Measurements from ENCODE around the gene TMEM229A. TPM values are rescaled to one million over a fixed set of nuclear protein-coding genes. Genes with fewer than 3 reads are reported as not detected.
"Not testable (repeated sequence)": the region's sequence is repeated elsewhere in the genome, so short reads cannot be mapped to it uniquely, and the experiment has no call there.

The TMEM229A gene
- total RNA-seq, 1 donor from 2014 or later = not detected

DNA sequence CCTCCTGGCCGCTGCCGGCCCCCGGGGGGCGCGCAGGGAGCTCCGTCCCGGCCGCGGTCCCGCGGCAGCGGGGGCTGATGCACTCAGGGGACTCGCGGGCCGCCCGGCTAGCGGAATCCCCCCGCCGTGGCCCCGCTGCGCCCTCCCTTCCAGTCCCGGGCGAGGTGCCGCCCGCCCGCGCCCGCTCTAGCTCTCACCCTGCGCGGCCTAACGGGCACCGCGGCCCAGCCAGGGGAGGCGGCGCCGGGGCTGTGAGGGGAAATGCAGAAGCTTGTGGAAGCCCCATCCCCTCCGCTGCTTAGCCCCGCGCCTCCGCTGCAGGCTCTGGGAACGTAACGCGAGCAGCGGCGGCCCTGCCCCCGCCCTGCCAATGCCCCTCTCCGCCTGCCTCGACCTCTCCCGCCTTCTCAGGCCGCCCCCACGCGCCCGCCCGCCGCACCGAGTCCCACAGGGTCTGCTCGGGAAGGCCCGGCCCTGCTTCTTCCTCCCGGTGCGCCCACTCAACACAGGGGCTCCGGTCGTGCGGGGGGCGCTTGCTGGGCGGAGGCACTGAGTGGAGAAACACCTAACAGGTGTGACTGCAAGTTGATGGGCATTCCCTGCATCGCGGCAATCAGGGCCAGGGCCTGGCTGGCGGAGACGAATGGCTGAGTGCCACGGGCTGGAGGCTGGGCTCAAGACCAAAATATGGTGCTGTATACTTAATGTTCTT is 384 bp upstream of the TMEM229A start:
- DNase-seq (ENCODE audit: low read depth in 2 of 2) = peak in 1 of 2 donors; percentile 7

DNA sequence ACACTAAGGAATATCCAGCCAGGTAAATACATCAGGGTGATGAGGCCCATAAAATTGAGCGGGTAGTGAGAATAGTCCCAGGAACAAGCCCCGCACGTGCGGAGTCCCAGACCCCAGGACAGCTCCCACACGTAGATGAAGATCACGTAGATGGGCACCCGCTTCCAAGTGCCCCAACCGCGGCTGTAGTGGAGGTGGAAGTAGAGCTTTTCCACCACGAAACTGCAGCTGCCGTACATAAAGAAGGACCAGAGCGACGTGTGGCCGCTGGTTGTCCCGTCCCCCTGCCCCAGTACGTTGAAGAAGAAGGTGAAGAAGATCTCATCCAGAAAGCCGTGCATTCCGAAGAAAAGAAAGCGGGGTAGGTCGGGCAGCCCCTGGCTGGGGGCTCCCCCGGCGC is 948 bp downstream of the TMEM229A start:
- peak in 1 of 2 donors; percentile 1 for DNase-seq (ENCODE audit: low read depth in 2 of 2)

DNA sequence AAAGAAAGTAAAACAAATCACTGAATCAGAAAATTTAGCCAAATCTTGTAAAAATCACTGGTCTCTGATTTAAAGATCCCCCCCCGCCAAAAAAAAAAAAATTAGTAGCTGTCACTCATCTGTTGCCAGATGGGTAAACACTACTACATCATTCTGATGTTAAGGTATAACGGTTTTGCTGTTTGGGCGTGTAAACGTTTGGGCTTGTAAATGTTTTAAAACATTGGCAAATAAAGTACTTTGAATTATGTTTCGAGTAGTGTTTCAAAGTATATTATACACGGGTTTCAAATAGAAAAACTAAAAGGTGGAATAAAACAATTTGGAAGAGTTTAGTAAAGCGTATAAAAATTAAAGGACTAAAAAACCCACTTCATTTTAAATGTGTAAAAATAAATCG is 1.5 kb downstream of the TMEM229A start:
- no peak for DNase-seq (ENCODE audit: low read depth in 2 of 2)

DNA sequence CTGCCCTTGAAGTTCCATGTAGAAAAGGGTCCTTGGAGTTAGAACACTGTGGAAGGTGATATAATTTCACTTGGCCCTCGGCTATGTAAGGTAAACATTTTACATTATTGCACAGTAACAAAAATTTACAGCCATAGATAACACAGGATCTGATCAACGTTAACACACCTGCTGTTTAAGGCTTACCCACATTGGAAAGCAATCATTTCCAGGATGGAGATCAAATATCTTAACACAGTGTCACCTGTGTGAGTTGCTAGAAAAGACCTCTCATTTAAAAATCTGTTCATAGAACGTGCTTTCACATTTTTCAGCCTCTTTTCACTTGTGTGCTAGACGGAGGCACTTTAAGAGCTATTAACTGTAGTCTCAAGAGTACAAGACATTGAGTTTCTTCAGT is 1.9 kb downstream of the TMEM229A start:
- no peak for DNase-seq (ENCODE audit: low read depth in 2 of 2)

DNA sequence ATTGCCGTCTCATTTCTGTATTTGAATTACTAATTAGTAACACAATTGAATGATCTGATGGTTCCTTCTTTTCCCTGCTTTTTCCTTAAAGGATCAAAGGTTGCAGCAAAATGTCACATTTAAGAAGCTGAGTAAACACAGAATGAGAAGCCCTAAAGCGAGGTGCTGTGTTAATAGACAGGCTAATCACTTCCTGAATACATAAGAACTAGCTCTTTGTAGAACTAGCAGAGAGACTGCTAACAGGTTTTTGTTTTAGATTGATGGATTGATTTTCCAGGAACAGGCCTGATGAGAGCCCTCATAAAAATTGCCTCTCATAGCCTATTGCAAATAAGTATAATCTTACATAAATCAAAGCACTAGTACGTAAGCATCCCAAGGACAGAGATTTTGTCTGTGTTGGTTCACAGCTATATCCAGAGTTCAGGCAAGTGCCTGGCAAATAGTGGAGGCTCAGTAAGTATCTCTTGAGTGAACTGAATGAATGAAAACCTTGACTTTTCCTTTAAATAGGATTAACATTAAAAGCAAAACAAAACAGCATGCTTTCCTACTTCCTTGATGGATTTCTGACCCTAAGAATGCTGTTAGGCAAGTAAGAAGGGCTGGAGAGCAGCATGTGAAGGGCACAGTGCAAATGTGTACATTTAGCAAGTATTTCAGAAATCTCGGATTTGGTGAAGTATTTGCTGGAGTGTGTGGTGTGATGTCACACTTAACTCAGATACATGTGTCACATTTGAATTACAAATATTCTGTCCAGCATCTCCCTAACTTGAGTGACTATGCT is 3.3 kb downstream of the TMEM229A start:
- no peak for DNase-seq (ENCODE audit: low read depth in 2 of 2)

DNA sequence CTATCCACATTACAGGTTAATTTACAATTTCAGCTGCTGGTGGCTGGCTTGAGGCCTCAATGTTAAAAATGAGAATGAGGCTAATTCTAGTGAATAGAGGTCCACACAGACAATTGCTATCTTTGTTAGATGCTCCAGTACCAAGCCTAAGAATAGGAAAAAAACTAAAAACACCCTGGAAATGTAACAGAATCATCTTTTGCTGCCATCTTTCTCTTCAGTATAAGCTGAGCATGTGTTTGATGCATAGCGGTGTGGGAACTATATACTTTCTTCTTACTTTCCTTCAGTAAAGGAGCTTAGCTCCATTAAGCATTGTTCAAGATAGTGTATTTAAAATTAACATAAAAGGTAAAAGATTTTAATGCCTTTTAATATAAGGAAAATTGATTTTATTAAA is 5.6 kb downstream of the TMEM229A start:
- no peak for DNase-seq (ENCODE audit: low read depth in 2 of 2)

DNA sequence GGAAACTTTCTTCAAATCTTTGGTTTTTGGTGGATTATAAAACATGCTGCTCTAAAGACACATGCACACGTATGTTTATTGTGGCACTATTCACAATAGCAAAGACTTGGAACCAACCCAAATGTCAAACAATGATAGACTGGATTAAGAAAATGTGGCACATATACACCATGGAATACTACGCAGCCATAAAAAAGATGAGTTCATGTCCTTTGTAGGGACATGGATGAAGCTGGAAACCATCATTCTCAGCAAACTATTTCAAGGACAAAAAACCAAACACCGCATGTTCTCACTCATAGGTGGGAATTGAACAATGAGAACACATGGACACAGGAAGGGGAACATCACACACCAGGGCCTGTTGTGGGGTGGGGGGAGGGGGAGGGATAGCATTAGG is 8.5 kb downstream of the TMEM229A start:
- DNase-seq (ENCODE audit: low read depth in 2 of 2) = not testable (repeated sequence)

DNA sequence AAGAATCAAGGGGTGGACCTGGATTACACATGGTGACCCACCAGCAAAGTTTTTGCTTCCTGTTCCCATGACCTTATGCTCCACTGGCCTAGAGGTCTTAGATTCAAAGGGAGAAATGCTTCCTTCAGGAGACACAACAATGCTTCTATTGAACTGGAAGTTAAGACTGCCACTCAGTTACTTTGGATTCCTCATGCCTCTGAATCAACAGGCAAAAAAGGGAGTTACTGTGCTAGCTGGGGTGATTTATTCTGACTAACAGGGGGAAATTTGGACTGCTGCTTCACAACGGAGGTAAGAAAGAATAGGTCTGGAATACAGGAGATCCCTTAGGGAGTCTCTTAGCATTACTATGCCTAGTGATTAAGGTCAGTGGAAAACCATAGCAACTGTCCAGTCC is 10.3 kb downstream of the TMEM229A start:
- no peak for DNase-seq (ENCODE audit: low read depth in 2 of 2)

DNA sequence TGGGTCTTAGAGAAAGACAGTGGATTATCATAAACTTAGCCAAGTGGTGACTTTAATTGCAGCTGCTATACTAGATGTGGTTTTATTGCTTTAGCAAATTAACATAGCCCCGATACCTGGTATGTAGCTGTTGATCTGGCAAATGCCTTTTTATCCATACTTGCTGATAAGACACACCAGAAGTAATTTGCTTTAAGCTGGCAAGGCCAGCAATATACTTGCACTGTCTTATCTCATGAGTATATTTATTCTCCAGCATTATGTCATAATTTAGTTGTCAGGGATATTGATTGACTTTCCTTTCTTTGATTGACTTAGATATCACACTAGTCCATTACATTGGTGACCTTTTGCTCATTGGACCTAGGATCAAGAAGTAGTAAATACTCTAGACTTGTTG is 12.8 kb downstream of the TMEM229A start:
- DNase-seq (ENCODE audit: low read depth in 2 of 2) = no peak

DNA sequence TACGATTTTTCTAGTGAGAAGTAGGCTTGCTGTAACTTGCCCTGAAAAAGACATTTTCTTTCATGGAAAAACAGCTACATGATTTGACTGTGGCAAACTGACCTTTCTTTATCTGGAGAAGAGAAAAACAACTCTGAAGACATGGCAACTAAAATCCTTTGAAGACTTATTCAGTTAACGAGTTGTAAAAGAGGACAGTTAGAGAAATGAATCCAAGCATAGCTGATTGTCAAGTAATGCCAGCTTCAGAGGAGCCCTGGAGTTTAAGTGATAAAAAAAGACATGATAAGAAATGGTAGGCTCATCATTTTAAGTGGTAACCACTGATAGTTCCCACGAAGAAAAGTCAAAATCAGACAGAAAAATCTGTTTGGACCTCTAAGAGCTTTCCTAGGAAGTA is 19.6 kb downstream of the TMEM229A start:
- DNase-seq (ENCODE audit: low read depth in 2 of 2) = no peak

DNA sequence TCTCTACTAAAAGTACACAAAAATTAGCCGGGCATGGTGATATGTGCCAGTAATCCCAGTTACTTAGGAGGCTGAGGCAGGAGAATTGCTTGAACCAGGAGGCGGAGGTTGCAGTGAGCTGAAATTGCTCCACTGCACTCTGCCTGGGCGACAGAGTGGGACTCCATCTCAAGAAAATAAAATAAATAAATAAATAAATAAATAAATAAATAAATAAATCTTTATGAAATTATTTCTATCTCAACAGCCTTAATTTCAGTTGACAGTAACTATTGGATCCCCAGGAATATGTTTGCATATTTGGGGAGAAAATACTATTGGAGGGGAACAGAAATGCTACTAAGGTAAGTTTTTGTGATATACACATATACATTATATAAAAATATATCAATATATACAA is 20.0 kb downstream of the TMEM229A start:
- no peak for DNase-seq (ENCODE audit: low read depth in 2 of 2)

DNA sequence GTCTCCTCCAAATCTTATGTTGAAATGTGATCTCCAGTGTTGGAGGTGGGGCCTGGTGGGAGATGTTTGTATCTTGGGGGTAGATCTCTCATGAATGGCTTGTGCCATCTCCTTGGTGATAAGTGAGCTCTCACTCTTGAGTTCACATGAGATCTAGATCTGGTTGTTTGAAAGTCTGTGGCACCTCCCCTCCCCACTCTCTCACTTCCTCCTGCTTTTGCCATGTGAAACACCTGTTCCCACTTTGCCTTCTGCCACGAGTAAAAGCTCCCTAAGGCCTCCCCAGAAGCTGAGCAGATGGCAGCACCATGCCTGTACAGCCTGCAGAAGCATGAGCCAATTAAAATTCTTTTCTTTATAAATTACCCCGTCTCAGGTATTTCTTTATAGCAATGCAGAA is 23.5 kb downstream of the TMEM229A start:
- no peak for DNase-seq (ENCODE audit: low read depth in 2 of 2)

DNA sequence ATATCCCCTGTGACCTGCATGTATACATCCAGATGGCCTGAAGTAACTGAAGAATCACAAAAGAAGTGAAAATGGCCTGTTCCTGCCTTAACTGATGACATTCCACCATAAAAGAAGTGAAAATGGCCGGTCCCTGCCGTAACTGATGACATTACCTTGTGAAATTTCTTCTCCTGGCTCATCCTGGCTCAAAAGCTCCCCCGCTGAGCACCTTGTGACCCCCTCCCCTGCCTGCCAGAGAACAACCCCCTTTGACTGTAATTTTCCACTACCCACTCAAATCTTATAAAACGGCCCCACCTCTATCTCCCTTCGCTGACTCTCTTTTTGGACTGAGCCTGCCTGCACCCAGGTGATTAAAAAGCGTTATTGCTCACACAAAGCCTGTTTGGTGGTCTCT is 24.6 kb downstream of the TMEM229A start:
- DNase-seq (ENCODE audit: low read depth in 2 of 2) = not testable (repeated sequence)

DNA sequence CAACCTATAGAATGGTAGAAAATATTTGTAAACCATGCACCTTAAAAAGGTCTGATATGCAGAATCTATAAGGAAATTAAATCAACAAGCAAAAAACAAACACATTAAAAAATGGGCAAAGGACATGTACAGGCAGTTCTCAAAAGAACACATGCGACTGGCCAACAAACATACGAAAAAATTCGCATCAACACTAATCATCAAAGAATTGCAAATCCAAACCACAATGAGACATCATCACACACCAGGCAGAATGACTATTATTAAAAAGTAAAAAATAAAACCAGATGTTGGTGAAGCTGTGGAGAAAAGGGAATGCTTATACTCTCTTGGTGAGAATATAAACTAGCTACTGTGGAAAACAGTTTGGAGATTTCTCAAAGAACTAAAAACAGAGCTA is 33.2 kb downstream of the TMEM229A start:
- DNase-seq (ENCODE audit: low read depth in 2 of 2) = no peak

DNA sequence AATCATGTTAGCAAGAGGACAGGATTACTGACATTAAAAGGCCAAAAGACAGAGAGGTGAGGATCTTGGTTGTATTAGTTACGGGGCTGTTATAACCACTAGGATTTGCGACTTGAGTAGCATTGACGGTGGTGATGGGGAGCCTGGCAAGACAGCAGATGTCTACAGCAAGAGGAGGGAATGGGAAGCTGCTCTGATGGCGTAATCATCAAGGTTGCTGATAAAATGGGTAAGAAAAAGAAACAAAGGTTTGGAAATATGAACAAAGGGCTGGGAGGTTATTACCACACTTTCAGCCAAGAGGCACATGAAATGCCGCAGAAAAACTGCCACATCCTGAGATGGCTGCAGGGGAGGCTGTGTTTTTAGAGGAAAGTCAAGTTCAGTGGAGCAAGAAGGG is 33.9 kb downstream of the TMEM229A start:
- no peak for DNase-seq (ENCODE audit: low read depth in 2 of 2)

DNA sequence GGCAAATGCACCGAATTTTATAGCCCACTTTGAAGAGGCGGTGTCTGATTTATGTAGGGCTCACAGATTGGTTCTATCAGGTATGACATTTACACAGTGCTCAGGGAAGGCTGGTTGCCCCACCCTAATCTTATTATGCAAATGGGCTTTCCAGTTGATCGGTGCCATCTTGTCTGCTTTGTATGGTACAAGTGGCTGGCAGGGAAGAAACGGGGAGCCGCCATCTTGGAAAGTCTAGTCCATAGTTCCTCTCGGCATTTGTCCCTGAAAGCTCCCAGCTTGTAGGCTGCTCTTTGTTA is 36.6 kb downstream of the TMEM229A start:
- DNase-seq (ENCODE audit: low read depth in 2 of 2) = no peak

DNA sequence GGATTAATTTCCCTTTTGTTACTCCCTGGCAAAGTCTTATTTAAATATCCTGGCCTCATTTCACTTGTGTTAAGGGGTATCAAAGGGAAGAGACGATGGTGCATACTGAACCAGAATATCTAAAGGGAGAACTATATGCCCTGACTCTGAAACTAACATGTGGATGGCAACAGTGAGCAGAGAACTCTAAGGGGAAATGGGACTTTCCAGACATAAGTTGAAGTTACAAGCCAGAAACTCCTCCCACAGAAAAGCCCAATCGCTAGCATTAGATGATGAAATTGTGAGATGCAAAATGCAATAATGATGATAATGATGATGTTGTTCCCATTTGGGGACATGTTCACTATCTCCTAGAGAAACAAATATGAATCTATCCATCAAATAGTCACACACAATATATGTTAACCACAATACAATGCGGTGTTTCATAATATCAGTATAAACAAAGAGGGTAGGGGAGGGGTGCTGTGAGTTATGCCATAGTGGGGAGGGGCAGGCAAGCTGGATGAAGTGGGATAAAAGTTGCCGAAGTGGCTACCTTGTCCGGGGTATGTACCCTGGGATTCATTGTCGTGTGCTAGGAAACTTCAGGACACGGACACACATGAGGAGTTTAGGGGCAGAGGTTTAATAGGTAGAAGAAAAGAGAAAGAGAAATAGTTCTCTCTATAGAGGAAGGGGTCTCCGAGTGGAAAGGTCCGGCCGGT is 37.1 kb downstream of the TMEM229A start:
- no peak for DNase-seq (ENCODE audit: low read depth in 2 of 2)

DNA sequence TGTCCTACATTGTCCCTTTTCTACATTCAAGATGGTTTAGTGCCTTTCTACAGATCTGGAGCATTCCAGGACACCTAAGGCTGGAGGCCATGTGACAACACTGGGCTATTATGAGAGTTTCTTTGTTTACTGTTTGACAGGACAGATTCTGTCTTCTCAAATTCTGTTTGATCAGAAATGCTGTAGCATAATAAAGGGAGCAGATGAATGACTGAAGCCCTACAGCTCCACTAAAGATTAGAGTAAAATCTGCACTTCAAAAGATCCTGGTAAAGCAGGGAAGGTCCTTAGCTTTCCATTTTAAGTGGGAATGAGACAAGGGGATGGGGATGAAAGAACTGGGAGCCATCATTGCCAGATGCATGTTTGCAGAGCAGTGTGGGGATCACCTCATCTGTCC is 38.4 kb downstream of the TMEM229A start:
- no peak for DNase-seq (ENCODE audit: low read depth in 2 of 2)

DNA sequence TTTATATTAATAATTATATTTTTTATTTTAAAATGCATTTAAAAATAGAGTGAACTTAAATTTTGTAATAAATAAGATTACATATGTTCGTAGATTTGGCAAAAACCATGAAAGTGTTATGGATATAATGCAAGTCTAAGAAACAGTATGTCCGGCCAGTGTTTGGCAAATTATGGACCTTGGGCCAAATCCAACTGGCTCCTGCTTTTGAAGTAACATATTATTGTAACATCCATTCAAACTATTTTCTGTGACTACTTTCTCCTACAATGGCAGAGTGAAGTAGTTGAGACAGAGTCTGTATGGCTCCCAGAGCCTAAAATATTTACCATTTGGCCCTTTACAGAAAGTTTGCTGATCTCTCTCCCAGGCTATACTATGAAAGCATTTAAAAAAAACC is 38.9 kb downstream of the TMEM229A start:
- no peak for DNase-seq (ENCODE audit: low read depth in 2 of 2)

DNA sequence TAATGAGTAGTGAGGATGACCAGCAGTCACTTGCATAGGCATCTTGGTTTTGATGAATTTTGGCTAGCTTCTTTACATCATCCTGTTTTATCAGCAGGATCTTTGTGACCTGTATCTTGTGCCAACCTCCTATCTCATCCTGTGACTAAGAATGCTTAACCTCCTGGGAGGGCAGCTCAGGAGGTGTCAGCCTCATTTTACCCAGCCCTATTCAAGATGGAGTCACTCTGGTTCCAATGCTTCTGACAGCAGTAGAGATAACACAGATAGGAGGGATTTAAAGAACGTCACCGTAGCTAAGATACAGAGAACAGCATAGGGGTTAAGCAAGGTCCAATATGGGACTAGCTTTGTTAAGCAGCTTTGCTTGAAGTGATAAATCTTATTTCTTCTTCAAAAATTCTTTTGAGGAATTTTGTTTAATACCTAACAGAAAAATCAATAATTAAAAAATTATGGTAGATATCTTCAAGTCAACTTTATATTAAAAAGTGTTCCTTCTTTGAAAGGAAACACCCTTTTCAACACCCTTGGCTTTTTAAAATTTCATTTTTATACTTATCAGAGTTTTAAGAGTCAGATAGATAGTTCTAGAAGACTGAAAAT is 39.9 kb downstream of the TMEM229A start:
- DNase-seq (ENCODE audit: low read depth in 2 of 2) = no peak

DNA sequence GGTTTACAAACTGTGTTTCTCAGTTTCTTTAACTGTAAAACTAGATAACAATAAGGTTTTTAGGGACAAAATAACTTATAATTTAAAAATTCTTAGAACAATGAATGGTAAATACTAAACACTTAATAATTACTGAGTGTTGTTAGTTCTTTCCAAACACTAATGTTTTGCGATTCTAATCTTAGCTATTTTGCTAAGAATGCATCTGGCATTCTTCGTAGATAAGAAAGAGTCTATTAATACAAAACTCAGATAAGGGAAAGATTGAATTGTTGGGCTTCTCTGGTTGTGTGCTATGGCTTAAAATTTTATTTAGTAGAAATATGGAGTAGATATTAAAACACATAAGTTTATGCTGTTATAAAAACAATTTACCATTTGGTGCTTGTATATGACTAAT is 45.4 kb downstream of the TMEM229A start:
- no peak for DNase-seq (ENCODE audit: low read depth in 2 of 2)
